MM.1S (cell line): ENCODE data around the gene PAGR1.
"Not testable (repeated sequence)": the region's sequence is repeated elsewhere in the genome, so short reads cannot be mapped to it uniquely, and the experiment has no call there.

Source experiments
- DNase-seq: peaks from one replicate; pipeline ENCODE4 v3.0.0-alpha.2; 2015
- H2AFZ ChIP-seq: fragments of 300-600 bp; sonication (generic); 2 replicates; pipeline ENCODE4 v1.6.0; 2016; ENCODE audit warnings: antibody characterized with exemption, low read length
- H3F3A ChIP-seq: fragments of 300-600 bp; sonication (generic); 2 replicates; pipeline ENCODE4 v1.6.1; 2016; ENCODE audit warnings: mild to moderate bottlenecking, antibody characterized with exemption, low read length, moderate library complexity, mixed read lengths; ENCODE audit not compliant: insufficient read depth
- H3K27ac ChIP-seq: fragments of 300-600 bp; sonication (generic); 2 replicates; pipeline ENCODE4 v1.5.1; 2016; ENCODE audit warnings: mild to moderate bottlenecking, low read length
- H3K27me3 ChIP-seq: fragments of 300-600 bp; sonication (generic); replicated peaks from 2 replicates; pipeline ENCODE4 v1.6.0; 2016; ENCODE audit warnings: low read length; ENCODE audit not compliant: insufficient read depth
- H3K36me3 ChIP-seq: fragments of 300-600 bp; sonication (generic); replicated peaks from 2 replicates; pipeline ENCODE4 v1.6.1; 2016; ENCODE audit warnings: mild to moderate bottlenecking, low read length, mixed read lengths; ENCODE audit not compliant: insufficient read depth
- H3K4me1 ChIP-seq: fragments of 300-600 bp; sonication (generic); 2 replicates; pipeline ENCODE4 v1.6.1; 2016; ENCODE audit warnings: low read length, mixed read lengths
- H3K4me2 ChIP-seq: fragments of 300-600 bp; sonication (generic); 2 replicates; pipeline ENCODE4 v1.6.0; 2016; ENCODE audit warnings: low read depth, low read length
- H3K4me3 ChIP-seq: fragments of 300-600 bp; sonication (generic); 2 replicates; pipeline ENCODE4 v1.5.1; 2016; ENCODE audit warnings: low read length, mixed read lengths
- H3K79me2 ChIP-seq: fragments of 300-600 bp; sonication (generic); 2 replicates; pipeline ENCODE4 v1.6.1; 2016; ENCODE audit warnings: mixed run types, low read length, mixed read lengths
- H3K9ac ChIP-seq: fragments of 300-600 bp; sonication (generic); 2 replicates; pipeline ENCODE4 v1.6.1; 2016; ENCODE audit warnings: low read length, mixed read lengths
- H3K9me2 ChIP-seq: fragments of 300-600 bp; sonication (generic); replicated peaks from 2 replicates; pipeline ENCODE4 v1.6.1; 2016; ENCODE audit warnings: mild to moderate bottlenecking, low read length, mixed read lengths; ENCODE audit not compliant: insufficient read depth
- H3K9me3 ChIP-seq: fragments of 300-600 bp; sonication (generic); replicated peaks from 2 replicates; pipeline ENCODE4 v1.6.1; 2016; ENCODE audit warnings: mild to moderate bottlenecking, low read length, mixed read lengths; ENCODE audit not compliant: insufficient read depth
- H4K20me1 ChIP-seq: fragments of 300-600 bp; sonication (generic); 2 replicates; pipeline ENCODE4 v1.6.1; 2016; ENCODE audit warnings: mild to moderate bottlenecking, low read length, moderate library complexity, mixed read lengths; ENCODE audit not compliant: insufficient read depth
- CTCF ChIP-seq: fragments of 300-600 bp; sonication (generic); IDR thresholded peaks from 2 replicates; pipeline ENCODE4 v1.5.1; 2016; ENCODE audit warnings: antibody characterized with exemption, low read length, mixed read lengths
- EZH2 ChIP-seq: fragments of 300-600 bp; sonication (generic); optimal IDR thresholded peaks from 2 replicates; pipeline ENCODE3; 2017; ENCODE audit warnings: low read depth, mild to moderate bottlenecking, antibody characterized with exemption, low read length, mixed read lengths
- EZH2phosphoT487 ChIP-seq: fragments of 300-600 bp; sonication (generic); IDR thresholded peaks from 2 replicates; pipeline ENCODE4 v1.6.1; 2018; ENCODE audit warnings: antibody characterized with exemption, low read length

Gene PAGR1

DNA sequence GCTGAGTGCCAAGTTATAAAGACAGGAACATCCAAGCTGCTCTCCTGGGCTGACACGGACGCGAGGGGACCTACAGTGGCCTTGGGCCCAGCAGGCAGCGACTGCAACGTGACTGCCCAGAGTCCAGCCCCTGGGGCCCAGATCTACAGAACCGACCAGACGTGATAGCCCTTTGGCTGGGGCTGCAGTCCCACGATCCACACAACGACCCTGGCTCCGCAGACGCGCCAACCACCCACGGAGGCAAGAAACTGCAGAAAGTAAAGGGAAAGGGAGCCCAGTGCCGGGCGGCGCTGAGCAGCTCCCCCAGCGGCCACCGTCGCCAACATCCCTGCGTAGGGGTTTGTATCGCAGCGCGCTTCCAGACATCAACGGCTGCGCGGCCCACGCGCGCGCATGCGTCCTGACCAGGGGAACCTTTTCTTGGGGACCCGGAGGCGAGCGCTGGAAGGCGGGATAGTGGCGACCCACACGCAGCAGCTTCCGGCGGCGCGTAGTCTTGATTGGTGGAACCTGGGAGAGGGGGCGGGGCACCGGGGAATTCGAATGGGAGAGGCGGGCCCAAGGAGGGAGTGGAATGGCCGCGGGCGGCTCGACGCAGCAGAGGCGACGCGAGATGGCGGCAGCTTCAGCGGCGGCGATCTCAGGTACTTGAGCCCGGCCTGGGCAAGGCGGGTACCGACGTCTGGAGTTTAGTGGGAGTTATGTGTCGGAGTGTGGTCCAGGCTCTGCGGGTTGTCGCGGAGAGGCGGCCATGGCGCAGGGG is 25.6 kb upstream of the PAGR1 start, which contains the start of gene KIF22:
KIF22 (plus strand) TSS at position 569 of the 766 bp plus-strand sequence; CDS start at position 578, 9 bp downstream.
- Histone ChIP-seq H3K4me1 (peaks cover 19% of the 10 kb centered on the region), H3K79me2 (peaks cover 51% of the 10 kb centered on the region), H3K9me3 (no peaks in the 10 kb centered on the region), H3K9ac (peak within 1 kb of the TSS; percentile 88), H3K36me3 (0 out of 2 replicates have a peak, but pooled peaks cover 3% of the 10 kb centered on the region), H3K4me2 (peak within 1 kb of the TSS; percentile 98), H3F3A (peaks cover 5% of the 10 kb centered on the region), H3K27me3 (no peaks in the 10 kb centered on the region), H3K9me2 (no peaks in the 10 kb centered on the region), H3K27ac (peak within 1 kb of the TSS; percentile 74; the same call in 1 of the 2 replicates), H3K4me3 (peak within 1 kb of the TSS; percentile 82), H2AFZ (peak within 1 kb of the TSS; percentile 98), H4K20me1 (no peaks in the 10 kb centered on the region)
- TF ChIP-seq CTCF (peak; percentile 77), EZH2phosphoT487 (no peak), EZH2 (no peak)
- peak; percentile 99 for DNase-seq

DNA sequence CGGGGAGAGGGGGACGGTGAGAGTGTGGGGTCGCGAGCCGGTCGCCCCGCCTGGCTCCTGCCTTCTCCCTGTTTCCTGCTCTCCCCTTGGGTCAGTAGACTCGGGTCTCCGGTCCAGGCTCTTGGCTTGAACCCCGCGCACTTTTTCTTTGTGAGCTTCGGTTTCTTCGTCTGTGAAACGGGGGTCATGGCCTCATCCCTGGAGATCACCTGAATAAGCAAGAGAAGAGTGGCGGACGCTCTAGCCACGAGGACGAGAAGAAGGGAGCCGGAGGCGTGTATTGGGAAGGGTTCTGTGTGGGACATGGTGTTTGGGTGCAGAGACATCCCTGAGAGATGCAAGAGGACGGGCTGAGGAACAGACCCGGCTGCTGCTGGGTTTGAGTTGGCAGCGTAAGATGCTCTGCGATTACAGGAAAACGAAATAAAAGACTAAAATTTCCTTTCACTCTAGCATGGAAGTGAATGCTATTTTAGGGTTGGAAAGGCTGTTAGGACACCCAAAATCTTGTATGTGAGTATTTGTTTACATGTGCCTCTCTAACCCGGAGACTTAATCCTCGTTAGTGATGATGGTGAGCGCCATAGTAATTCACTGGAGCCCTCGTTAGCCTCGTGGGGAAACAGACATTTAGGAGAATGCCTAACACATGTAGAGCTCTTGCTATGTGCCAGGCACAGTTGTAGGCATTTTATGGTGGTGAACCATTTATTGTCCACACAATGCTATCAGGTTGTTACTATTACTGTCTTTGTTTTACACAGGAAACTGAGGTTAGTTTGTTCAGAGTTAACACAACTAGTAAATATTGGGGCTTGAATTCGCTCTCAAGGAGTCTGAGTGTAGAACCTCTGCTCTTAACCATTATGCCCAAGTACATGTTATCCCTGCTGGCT is 24.8 kb upstream of the PAGR1 start:
- H4K20me1 ChIP-seq: no peaks in the 10 kb centered on the region
- peak overlapping the region; percentile 75 for H3K4me2 ChIP-seq
- no peaks in the 10 kb centered on the region for H3K9me3 ChIP-seq
- H3K27ac ChIP-seq: peak overlapping the region; percentile 19; the same call in 1 of the 2 replicates
- peaks cover 19% of the 10 kb centered on the region for H3K4me1 ChIP-seq
- no peaks in the 10 kb centered on the region for H3K27me3 ChIP-seq
- no peak for DNase-seq
- TF ChIP-seq CTCF (no peak), EZH2 (no peak), EZH2phosphoT487 (no peak)
- H3K36me3 ChIP-seq: peaks cover 8% of the 10 kb centered on the region; the same call in 1 of the 2 replicates
- peak overlapping the region; percentile 85 for H2AFZ ChIP-seq
- peak overlapping the region; percentile 74 for H3K4me3 ChIP-seq
- peak overlapping the region; percentile 82 for H3K9ac ChIP-seq
- H3F3A ChIP-seq: peaks cover 5% of the 10 kb centered on the region
- peaks cover 59% of the 10 kb centered on the region for H3K79me2 ChIP-seq
- no peaks in the 10 kb centered on the region for H3K9me2 ChIP-seq

GRCh38 chr16:29791845-29792807 is 23.8 kb upstream of the PAGR1 start:
- Histone ChIP-seq H3K9ac (peak overlapping the region; percentile 82; the same call in 1 of the 2 replicates), H2AFZ (no peak overlapping the region), H3K4me1 (peaks cover 19% of the 10 kb centered on the region), H3K9me2 (no peaks in the 10 kb centered on the region), H3K27me3 (no peaks in the 10 kb centered on the region), H3F3A (peaks cover 5% of the 10 kb centered on the region), H4K20me1 (no peaks in the 10 kb centered on the region), H3K9me3 (no peaks in the 10 kb centered on the region), H3K4me2 (peak overlapping the region; percentile 75), H3K27ac (no peak overlapping the region), H3K4me3 (peak overlapping the region; percentile 74), H3K79me2 (peaks cover 69% of the 10 kb centered on the region), H3K36me3 (peaks cover 12% of the 10 kb centered on the region; the same call in 1 of the 2 replicates)
- no peak for DNase-seq
- TF ChIP-seq EZH2phosphoT487 (no peak), EZH2 (no peak), CTCF (no peak)

- peaks cover 79% of the 10 kb centered on the region for H3K79me2 ChIP-seq
- H3K27me3 ChIP-seq, H3K4me3 ChIP-seq, H2AFZ ChIP-seq, H3K9ac ChIP-seq, H3K27ac ChIP-seq, DNase-seq, H3K9me2 ChIP-seq, H3F3A ChIP-seq, H3K9me3 ChIP-seq, H3K4me2 ChIP-seq, H4K20me1 ChIP-seq: not testable (repeated sequence)
- H3K4me1 ChIP-seq: peaks cover 19% of the 10 kb centered on the region
- peaks cover 18% of the 10 kb centered on the region; the same call in 1 of the 2 replicates for H3K36me3 ChIP-seq
Observed at GRCh38 chr16:29793153-29793552, 22.8 kb upstream of the PAGR1 start.
